ENCODE results near the gene CASTOR1.

Gene CASTOR1

DNA sequence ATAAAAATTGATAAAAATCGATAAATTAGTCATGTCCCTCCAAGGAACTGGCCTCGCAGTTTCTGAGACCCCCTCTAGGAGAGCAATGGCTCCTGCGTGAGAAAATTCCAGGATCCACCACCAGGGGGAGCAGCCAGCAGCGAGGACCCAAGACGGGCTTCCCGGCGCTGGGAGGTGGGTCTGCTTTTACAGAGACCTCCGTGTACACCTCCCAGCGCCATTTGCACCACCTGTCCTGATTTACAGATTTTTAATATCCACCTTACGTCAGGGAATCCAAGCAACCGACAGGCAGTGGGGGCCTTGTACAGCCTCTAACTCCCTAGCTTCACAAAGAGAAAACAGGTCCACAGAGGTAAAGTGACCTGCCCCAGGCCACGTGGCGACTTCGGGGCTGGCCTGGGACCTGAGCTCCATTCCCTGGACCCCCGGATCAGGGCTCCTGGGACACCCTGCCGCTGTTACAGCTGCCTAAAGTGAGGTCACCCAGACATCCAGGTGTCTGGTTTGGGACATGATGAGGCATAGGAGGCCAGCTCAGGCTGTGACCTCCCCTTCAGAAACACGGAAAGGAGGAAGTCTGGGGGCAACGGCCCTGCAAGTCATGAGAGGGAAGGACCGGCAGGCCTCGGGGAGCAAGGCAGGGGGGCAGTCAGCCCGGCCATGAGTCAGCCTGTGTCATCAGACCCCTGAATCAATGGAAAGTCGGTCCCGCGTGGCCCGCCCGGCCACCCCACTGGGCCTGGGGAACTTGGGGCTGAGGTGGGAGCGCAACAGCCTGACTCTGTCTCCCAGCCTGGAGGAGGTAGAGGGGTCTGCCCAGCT, 26.2 kb downstream of the CASTOR1 start:
- DNase-seq: no peak

DNA sequence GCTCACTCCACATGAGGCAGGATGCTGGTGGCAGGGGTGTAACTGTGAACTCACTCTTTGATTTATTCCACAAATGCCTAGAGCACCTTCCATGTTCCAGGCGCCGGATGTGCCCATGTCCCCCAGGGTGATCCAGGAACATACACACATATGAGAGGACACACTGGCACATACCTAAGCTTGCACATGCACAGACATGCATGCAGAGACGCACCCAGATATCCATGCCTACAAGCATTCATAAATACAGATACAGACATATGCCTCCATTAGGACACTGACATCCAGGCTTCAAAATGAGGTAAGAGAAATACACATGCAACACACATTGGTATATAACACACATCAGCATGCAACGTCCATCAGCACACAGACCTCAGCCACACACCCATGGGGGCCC, 27.2 kb downstream of the CASTOR1 start:
- DNase-seq: no peak

DNA sequence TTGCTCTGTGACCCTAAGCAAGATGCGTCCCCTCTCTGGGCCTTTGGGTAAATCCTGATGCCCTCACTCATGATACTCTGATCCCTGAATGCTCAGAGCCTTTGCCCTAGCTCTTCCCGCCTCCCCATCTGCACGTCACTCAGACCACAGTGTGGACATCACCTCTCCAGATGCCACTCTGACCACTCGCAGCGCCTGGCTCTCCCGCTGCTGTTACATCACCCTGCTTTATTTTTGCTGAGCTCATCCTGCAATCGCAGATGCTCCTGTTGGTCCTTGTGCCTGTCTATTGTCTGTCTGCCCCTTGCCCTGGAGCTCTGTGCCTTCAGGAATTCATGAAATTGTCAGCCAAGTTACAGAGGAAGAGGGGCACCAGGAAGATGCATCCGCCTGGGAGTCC, 28.2 kb downstream of the CASTOR1 start:
- no peak for DNase-seq

DNA sequence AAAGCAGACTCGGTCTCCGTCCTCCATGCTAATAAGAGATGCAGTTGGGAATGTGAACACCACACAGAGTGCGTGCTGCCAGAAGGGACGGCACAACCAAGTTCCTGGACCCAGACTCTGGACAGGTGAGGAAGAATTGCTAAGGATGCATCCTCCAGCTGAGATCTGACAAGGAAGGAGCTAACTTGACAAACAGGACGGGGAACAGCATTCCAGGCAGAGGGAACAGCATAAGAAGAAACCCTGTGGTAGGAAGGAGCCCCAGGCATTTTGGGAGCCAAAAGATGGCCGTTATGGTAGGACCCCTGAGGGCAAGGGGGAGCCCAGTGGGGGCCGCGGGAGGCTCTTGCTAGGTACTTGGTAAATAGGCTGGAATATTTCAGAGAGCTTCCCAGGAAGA, 28.6 kb downstream of the CASTOR1 start:
- DNase-seq: no peak

DNA sequence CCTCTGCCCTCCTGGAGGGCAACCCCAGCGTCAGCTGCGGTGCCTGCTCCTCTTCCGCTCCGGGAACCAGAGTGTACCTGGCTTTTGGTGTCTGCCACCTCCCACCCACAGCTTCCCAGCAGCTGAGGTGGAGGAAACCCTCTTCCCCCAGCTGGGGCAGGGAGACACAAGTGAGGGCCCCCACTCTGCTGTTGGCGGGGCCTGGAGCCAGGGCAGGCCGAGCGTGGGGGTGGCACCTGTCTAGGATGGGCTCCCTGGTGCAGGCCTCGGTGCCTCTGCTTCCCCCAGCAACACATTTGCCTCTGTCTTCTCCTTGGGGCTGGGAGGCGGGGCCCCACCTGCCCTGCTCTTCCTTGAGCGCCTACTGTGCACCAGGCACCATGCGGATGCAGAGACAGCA, 29.0 kb downstream of the CASTOR1 start:
- DNase-seq: no peak

DNA sequence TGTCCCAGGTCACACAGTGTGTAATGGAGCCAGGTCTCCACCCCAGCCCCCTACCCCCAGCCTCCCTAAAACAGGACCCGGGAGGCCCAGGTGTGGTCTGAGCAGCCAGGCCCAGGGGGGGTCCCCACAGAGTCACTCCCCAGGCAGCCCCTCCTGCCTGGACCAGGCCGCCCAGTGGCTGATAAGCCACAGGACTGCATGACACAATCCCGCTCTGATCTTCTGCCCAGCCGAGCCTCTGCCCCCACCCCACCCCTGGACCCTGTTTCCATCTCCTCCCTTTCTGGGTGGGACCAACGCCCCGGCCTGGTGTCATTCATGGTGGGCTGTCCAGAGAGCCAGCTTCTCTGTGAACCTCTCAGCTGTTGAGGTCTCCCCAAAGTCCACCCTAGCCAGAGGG, 35.0 kb downstream of the CASTOR1 start:
- DNase-seq: no peak

DNA sequence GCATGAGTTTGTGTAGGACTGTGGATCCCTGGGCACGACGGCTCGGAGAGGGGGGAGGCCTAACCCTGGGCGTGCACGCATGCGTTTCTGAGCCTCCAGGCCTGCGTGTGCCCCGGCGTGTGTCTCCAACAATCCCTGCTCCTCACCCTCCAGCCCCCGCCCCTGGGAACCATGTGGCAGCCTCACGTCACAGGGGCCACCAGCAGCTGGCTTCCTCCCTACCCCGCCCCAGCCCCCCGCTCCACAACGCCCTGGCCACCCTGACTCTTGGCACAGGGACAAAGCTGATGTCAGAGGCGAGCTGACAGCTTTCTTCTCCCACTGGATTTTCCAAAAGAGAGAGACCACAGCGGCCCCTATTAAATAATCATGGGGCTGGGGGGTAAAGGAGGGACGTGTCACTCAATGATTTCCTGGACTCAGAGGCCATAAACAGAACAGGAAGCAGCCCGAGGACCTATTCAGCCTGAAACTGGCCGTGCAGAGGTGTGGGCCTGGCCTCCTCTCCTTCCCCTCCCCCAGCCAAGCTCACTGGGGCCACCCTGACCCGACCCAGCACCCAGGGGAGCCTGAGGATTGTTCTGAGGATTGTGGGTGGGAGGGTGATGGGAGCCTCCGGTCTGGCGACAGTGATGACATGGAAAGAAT, 36.0 kb downstream of the CASTOR1 start:
- no peak for DNase-seq

DNA sequence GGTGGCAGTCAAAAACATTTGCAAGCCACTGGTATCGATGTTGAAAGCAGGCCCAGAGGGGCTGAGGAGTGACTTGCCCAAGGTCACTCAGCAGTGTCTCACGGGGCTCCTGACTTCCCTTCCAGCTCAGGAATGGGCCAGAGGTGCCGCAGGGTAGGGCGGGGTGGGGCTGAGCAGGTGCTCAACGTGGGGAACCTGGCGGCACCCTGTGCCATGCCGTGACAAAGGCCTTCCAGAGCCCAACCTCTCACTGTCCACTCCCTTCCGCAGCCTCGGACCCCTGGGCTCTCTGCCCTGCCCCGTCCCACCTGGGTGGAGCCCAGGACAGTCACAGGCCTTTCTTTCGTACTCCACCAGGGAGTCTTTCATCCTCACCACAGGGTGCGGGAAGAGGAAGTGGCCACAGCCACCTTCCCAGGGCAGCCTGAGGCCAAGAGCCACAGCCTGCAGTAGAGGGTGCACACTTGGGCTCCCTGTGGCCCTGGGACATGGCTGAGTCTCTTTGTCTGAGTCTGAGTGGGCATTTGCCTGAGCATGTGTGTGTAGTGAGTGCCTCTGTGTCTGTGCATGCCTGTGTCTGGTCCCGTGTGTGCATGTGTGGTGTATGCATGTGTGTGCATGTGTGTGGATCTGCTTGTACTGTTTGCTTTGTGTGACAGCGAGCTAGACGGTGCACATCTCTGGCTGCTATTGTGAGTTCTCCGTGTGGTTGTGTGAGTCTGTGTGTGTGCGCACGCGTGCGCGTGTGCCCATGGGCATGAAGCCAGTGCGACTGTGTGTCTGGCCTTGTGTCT, 36.7 kb downstream of the CASTOR1 start:
- DNase-seq: no peak

DNA sequence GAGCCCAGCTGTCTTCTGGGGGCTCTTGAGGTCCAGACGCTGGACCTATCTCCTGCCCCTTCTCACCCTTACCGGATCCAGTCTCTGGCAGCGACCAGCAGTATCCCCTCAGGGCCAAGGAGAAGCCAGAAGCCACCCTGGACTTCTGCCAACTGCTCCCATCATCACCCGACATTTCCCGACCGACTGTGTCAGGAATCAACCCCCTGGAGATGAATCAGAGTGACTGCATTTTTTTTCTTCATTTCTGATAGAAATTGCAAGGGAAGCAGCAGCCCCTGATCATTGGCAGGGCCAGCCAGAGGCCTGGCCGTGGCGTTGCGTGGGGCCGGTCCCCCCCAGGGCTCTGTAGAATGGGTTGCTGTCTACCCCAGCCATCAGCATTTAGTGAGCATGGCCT, 37.6 kb downstream of the CASTOR1 start:
- DNase-seq: no peak

DNA sequence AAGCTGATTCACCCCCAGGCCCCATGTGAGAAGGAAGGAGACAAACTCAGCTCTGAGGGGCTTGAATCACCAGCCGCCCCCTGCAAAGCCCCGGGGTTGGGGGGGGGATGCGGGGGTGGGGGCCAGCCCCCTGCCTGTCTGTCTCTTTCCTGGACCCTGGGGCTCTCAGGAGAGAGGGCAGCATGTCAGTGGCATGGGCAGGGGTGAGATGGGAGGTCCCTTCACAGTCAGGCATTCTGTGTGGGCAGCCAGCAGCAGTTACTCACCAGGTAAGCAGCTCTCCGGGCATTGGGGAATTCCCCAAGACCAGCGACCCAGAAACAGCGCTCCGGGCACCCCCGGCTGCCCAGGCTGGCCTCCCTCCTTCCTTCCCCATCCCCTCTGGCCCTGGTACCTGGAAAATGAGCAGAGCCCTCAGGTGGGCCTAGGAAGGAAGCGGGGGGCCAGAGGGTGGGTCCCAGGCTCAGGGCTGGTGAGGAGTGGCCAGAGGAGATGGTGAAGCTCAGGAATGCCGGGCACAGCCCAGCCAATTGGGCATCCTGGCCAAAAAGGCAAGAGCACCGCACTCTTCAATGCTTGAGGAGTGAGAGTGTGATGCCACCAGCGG, 38.5 kb downstream of the CASTOR1 start:
- no peak for DNase-seq

DNA sequence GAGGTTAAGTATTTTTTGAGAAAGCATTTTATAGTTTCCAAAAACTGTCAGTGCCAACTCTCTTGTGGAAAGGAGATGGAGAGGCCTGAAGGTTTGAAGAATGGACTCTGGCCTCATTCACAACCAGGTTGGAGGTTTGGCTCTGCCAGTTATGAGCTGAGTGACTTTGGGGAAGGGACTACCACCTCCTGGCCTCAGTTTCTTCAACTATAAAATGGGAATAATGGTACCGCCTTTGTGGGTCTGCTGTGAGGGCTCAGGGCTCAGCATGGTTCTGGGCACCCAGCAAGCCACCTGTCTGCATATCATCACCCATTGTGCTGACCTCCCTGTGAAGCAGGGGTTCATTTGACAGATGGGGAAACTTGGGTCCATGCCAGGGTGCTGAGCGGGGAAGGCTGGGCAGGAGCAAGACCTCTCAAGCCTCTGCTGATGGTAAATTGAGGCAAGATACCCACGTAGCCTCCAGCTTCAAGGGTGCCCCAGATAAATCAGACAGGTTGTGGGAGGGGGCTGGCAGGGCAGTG, 39.2 kb downstream of the CASTOR1 start:
- no peak for DNase-seq

DNA sequence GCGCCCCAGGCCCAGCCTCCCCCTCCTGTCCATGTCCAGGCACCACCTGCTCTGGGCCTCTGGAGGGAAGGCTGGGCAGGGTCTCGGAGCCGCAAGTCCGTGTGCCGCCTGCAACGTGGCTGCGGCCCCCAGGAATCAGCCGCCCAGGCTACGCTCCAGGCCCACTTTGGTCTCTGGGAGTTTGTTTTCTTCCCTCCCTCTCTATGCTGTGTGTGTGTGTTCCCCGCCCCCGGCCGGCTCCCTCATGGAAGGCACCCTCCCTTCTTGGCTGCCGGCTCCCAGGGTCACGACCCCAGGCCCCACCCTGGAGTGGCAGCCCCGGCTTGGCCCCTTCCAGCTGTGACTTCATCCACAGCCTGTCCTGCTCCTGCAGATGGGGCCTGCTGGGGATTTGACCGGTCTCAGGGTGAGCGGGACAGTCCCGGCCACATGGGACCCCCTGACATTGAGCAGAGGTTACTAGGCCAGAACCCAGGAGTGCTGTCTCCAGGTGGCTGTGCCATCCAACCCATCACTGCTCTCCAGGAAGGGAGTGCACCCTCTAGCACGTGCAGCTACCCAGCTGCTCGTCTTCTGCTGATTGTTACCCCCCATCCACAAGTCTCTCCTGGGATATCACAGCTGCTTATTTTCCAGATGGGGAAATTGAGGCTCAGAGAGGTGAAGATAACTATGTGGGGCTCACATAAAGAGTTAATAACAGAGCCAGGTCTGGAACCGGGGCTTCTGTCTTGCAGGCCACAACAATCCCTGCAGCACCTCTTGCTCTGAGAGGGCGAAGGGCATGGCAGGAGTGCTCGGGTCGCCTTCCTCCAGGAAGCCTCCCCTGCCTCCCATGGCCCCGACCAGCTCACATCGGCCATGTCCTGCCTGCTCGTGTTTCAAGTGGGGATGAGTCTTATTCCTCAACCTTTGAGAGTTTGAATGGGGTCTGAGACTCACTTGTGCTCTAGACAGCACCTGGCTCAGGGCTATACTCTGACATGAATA, 40.0 kb downstream of the CASTOR1 start:
- no peak for DNase-seq

DNA sequence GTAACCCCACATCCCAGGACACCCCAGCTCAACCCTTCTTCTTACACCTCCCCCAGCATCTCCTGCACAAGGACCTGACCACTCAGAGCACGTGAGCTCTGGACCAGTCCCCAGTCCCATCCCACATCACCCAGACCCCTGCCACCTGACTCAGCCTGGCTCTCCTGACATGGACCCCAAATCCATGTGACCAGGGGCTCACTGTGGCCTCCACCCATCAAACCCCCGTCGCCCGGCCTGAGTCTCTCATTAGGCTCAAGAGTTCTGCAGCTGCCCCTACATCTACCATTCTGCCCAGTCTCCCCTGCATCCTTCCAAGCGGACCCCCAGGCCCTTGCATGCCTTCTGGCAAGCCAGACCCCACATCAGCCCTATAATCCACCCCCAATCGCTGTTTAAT, 40.8 kb downstream of the CASTOR1 start:
- no peak for DNase-seq

DNA sequence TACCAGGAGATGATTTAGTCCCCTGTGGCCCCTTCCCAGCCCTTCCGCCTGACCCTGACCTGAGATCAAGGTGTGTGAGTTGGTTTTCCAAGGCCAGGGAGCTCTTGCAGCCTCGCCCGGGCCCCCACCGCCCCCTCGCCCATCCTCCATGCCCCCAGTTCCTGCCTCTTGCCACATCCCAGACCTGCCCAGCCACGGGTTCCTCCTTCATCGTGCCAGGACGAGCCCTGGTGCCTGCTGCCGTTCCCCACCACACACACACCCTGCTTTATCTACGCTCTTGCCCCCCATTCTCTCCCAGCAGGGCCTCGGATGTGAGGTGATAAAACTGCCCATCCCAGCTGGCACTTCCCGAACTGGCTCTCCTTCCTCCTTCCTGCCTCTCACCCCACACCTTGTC, 41.3 kb downstream of the CASTOR1 start:
- DNase-seq: no peak

DNA sequence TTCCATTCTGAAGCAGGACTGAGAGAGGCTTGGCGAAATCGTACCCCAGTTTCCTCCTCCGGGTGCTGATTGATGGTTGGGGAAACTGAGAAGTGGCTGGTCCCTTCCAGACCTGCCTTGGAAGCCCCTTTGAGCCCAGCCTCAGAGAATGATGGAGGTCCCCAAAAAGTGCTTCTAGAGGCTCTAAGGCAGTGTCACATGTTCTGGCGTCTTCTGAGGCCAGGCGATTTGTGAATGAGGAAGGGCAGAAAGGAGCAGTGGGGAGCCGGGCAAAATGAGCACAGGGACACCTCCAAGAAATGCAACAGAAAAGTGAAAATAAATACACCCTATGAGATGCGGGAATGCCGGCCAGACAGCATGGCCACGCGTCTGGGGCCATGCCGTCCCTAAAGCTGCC, 41.7 kb downstream of the CASTOR1 start:
- DNase-seq: no peak

DNA sequence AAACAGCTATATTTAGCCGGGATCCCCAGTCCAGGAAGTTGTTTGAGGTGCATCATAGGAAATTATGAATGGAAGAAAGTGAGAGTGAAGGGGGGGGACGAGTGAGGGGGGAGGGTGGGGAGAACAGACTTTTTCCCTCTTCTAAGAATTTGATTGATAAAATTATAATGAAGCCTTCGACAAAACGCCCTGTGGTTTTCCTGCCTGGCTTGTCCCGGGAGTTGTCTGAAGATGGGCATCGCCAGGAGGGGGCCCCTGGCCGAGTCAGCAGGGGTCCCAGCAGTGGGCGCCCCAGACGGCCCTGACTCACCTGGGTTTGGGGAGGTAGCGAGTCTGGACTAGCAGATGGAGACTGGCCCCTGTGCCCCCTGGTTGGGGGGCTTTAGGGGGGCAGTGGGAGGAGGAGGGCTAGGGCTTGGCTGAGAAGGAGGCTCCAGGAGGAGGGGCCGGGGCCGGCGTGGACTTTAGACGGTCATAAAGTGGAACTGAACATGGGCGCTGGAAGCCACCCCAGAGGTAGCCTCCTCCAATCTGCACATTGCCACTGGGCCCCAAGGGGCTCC, 42.4 kb downstream of the CASTOR1 start:
- no peak for DNase-seq

DNA sequence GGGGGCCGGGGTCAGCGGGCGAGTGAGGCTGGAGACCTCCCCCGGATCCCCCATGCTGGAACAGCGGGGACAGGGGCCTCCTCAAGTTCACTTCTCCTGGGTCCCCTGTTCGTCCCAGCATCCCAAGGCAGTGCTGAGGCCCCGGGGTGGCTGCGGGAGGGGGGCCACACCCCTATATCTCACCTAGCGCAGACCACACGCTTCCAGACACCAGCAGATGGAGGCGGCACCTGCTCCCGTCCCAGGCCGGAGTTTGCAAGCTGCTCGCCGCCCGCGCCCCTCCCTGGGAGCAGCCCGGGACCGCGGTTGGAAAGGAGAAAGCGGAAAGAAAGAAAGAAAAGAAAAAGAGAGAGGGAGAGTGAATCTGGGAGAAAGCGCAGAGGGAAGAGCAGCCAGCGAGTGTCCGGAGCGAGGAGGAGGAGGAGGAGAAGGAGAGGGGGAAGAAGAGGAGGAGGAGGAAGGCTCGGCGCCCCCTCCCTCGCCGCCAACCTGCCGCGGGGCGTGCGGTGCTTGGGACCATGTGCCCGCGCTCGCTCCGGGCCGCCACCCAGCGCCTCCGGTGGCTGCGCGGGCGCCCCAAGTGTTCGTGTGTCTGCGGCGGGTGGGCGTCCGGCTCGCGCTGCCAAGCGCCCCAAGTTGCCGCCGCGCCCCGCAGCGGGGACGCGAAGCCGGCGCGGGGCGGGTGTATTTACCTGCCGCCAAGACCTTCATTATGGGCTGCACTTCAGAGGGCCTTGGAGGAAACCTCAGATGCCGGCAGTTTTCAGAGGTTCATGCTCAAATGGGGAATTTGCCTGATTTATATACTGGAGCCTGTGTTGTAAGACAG, 43.1 kb downstream of the CASTOR1 start, which contains the start of gene LIF:
Gene LIF (minus strand): TSS at position 775 of the 829 bp plus-strand sequence. CDS start 64 bp downstream, at position 711.
- no peak for DNase-seq

DNA sequence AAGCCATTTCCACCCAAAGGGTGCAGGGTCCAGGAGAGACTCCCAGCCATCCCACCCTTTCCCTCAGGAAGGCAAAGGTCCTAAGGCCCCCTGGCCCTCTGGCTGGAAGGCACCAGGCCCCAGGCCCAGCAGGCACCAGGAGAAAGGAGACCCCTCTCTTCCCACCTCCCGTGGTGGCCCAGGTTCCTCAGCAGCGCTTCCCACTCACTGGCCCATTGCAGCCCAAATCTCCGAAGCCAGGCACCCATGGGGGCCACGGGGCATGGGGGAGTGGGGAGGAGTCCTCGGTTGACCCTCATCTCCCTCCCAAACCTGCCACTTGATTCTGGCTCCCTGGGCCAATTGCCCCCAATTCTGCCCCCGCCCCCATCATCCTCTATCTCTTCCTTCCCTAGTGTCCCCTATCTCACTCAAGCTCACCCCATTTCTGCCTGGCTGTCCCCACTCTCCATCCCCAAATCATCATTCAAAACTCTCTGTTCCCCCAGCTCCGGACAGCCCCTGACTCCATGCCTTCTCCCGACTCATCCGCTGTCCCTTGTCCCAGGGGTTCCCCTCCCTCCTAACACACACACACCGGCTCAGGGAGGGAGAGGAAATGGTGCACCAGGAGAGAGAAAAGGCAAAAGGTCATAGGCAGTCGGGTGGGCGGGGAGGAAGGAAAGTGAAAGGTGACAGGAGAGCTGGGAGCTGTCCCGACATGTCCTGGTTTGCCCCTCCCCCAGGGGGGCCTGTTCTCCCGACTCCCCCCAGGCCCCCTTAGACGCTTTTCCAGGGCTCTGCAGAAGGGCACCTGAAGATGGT, 43.9 kb downstream of the CASTOR1 start:
- no peak for DNase-seq

DNA sequence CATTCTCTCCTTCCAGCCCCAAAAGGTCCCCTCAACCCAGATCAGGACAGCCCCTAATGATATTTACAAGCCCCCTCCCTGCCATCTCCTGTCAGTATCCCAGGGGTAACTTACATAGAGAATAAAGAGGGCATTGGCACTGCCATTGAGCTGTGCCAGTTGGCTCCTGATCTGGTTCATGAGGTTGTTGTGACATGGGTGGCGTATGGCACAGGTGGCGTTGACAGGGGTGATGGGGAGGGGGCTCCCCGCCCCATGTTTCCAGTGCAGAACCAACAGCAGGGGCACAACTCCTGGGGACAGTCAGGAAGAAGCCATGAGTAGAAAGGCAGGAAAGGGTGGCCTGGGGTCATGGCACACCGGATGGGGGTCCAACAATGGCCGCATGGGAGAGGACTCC, 44.7 kb downstream of the CASTOR1 start:
- no peak for DNase-seq

DNA sequence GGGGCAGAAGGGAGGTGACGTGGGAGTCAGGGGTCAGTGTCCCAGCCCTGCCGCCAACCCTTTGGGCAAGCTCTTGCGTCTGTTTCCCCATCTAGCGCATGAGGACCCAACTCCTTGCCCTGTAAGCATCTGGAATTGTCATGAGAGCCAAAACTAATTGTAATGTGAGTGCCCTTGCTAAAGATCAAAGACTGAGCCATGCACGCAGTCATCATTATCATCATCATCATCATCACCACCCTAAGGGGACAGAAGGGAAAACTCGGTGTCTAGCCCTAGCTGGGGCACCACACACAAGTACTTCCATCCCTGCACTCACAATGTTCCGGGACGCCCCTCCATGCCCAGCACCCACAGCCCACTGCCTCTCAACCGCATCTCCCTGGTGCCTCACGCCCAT, 45.2 kb downstream of the CASTOR1 start:
- no peak for DNase-seq

Measured in amniotic stem cell (primary cell).